Activated CD4-positive, alpha-beta memory T cell treated with anti-CD3 and anti-CD28 coated beads, Interleukin-2, amount 10 ng/mL, durations not matched to agents 7 days and 5 days (primary cell): Measurements from ENCODE around the gene KCNA10. TPM values are rescaled to one million over a fixed set of nuclear protein-coding genes. Genes with fewer than 3 reads are reported as not detected.

Experiments
- CTCF ChIA-PET: fragments of 350-600 bp; sonication (Branson Sonifier 250); formaldehyde crosslinking; loops from one replicate; lab custom pipeline; 2021; ENCODE audit warnings: antibody characterized with exemption, inconsistent platforms; lab: Charles Lee
- POLR2A ChIA-PET: fragments of 350-600 bp; sonication (Branson Sonifier 250); formaldehyde crosslinking; loops from one replicate; lab custom pipeline; 2021; ENCODE audit warnings: antibody characterized with exemption; lab: Charles Lee
- DNase-seq: peaks from one replicate; pipeline ENCODE4 v3.0.0-alpha.2; 2020
- H3K27ac Mint-ChIP-seq: one replicate; pipeline ENCODE4 v1.8.0; 2021; ENCODE audit warnings: mild to moderate bottlenecking, mixed read lengths
- H3K27me3 Mint-ChIP-seq: one replicate; pipeline ENCODE4 v1.8.0; 2021; ENCODE audit warnings: mixed read lengths
- H3K36me3 Mint-ChIP-seq: one replicate; pipeline ENCODE4 v1.8.0; 2021; ENCODE audit warnings: low read depth, mixed read lengths
- H3K4me1 Mint-ChIP-seq: one replicate; pipeline ENCODE4 v1.8.0; 2021; ENCODE audit warnings: mixed read lengths
- H3K4me3 Mint-ChIP-seq: one replicate; pipeline ENCODE4 v1.8.0; 2021; ENCODE audit warnings: mild to moderate bottlenecking, mixed read lengths
- H3K9me3 Mint-ChIP-seq: one replicate; pipeline ENCODE4 v1.8.0; 2021; ENCODE audit warnings: mixed read lengths
- total RNA-seq, 2 experiments: library from RNA; stranded (reverse); gene quantifications; one replicate each; pipeline ENCODE4 v1.2.3, GENCODE V29; 2021

KCNA10 gene
- total RNA-seq, 2 experiments from 2014 or later, result not detected

GRCh38 chr1:110493059-110493699 is 25.8 kb downstream of the KCNA10 start:
- Mint-ChIP-seq H3K36me3 (no peaks in the 10 kb centered on the region), H3K27me3 (no peaks in the 10 kb centered on the region), H3K4me3 (no peak overlapping the region), H3K27ac (no peak overlapping the region), H3K9me3 (no peaks in the 10 kb centered on the region), H3K4me1 (no peaks in the 10 kb centered on the region)
- ChIA-PET CTCF (no interaction called here), POLR2A (no interaction called here)
- no peak for DNase-seq

- Mint-ChIP-seq H3K9me3 (no peaks in the 10 kb centered on the region), H3K27ac (no peak overlapping the region), H3K4me3 (no peak overlapping the region), H3K4me1 (no peaks in the 10 kb centered on the region), H3K36me3 (no peaks in the 10 kb centered on the region), H3K27me3 (peaks cover 2% of the 10 kb centered on the region)
- CTCF ChIA-PET, result interaction anchor here (0.9 kb wide), 1 partner anchor 81 kb away, joined by 4 read pairs; no protein-coding TSS in a partner anchor
- DNase-seq, result no peak
- POLR2A ChIA-PET, result no interaction called here
These were observed 26.4 kb downstream of the KCNA10 start for GRCh38 chr1:110492573-110492972.

DNA sequence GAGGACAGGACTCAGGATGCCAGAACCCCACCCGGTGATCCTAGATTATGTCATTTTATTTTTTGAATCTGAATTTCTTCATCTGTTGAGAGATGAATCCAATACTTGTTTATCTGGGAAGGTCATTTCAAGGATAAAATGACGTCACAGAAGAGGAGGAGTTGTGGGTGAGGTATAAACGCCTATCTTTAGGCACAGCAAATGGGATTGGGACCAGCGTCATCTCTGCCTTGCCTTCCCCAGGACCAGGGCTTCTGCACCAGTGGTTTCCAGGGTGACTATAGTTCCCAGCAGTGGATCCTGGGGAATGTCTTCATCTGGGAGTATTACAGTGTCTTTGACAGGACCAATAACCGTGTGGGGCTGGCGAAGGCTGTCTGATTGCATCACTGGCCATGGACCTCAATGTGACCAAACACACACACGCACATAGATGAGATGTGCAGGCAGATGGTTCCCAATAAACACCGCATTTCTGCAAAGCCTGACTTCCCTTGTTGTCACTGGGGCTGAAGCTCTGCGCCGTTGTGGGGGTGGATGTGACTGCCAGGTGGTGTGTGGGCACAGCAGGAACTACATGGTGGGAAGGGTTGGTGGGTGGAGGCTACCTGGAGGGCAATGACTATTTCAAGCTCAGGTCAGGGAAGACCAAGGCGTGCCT is 28.1 kb downstream of the KCNA10 start:
- Mint-ChIP-seq H3K4me3 (no peak overlapping the region), H3K4me1 (no peaks in the 10 kb centered on the region), H3K27me3 (peaks cover 9% of the 10 kb centered on the region), H3K9me3 (no peaks in the 10 kb centered on the region), H3K27ac (no peak overlapping the region), H3K36me3 (no peaks in the 10 kb centered on the region)
- ChIA-PET CTCF (no interaction called here), POLR2A (no interaction called here)
- no peak for DNase-seq

- CTCF ChIA-PET, result no interaction called here
- Mint-ChIP-seq H3K9me3 (no peaks in the 10 kb centered on the region), H3K4me3 (no peak overlapping the region), H3K4me1 (no peaks in the 10 kb centered on the region), H3K27me3 (peaks cover 10% of the 10 kb centered on the region), H3K36me3 (no peaks in the 10 kb centered on the region), H3K27ac (no peak overlapping the region)
- no peak for DNase-seq
- POLR2A ChIA-PET, result no interaction called here
These were observed 28.9 kb downstream of the KCNA10 start for GRCh38 chr1:110489973-110490542.

GRCh38 chr1:110489406-110489805 is 29.6 kb downstream of the KCNA10 start:
- H3K4me3 Mint-ChIP-seq, result no peak overlapping the region
- ChIA-PET POLR2A (no interaction called here), CTCF (no interaction called here)
- peaks cover 13% of the 10 kb centered on the region for H3K27me3 Mint-ChIP-seq
- no peak overlapping the region for H3K27ac Mint-ChIP-seq
- no peaks in the 10 kb centered on the region for H3K36me3 Mint-ChIP-seq
- H3K9me3 Mint-ChIP-seq, result no peaks in the 10 kb centered on the region
- no peak for DNase-seq
- H3K4me1 Mint-ChIP-seq, result no peaks in the 10 kb centered on the region

GRCh38 chr1:110488867-110489266 is 30.1 kb downstream of the KCNA10 start:
- Mint-ChIP-seq H3K27ac (no peak overlapping the region), H3K9me3 (no peaks in the 10 kb centered on the region), H3K4me3 (no peak overlapping the region), H3K27me3 (peaks cover 14% of the 10 kb centered on the region), H3K4me1 (no peaks in the 10 kb centered on the region), H3K36me3 (no peaks in the 10 kb centered on the region)
- ChIA-PET POLR2A (no interaction called here), CTCF (no interaction called here)
- DNase-seq, result no peak

DNA sequence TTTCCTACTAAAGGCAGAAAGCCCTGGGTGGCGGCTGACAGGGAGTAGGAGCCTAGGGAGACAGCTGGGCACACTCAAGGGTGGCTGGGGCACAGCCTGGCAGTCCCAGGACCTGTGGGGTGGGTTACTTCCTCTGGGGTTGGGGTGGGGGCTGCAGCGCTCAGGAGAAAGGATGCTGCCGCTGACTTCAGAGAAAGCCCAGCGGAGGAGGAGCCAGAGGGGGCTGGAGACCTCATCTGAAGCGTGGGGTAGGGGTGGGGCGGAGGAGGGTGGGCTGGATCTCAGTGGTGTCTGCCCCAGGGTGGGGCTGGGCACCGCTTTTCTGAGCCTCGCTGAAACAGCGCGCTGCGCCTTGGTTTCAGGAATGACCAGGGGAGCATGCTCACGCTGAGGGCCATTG is 30.8 kb downstream of the KCNA10 start:
- Mint-ChIP-seq H3K27me3 (peaks cover 21% of the 10 kb centered on the region), H3K27ac (no peak overlapping the region), H3K4me3 (no peak overlapping the region), H3K9me3 (no peaks in the 10 kb centered on the region), H3K36me3 (no peaks in the 10 kb centered on the region), H3K4me1 (no peaks in the 10 kb centered on the region)
- no peak for DNase-seq
- ChIA-PET CTCF (interaction anchor here (2.7 kb wide), 1 partner anchor 8 kb away, joined by 13 read pairs; no protein-coding TSS in a partner anchor), POLR2A (no interaction called here)

GRCh38 chr1:110487726-110488125 is 31.2 kb downstream of the KCNA10 start:
- no peaks in the 10 kb centered on the region for H3K9me3 Mint-ChIP-seq
- POLR2A ChIA-PET, result no interaction called here
- peaks cover 24% of the 10 kb centered on the region for H3K27me3 Mint-ChIP-seq
- H3K27ac Mint-ChIP-seq, result no peak overlapping the region
- no peak overlapping the region for H3K4me3 Mint-ChIP-seq
- no peak for DNase-seq
- no peaks in the 10 kb centered on the region for H3K4me1 Mint-ChIP-seq
- CTCF ChIA-PET, result interaction anchor here (2.7 kb wide), 1 partner anchor 9 kb away, joined by 13 read pairs; no protein-coding TSS in a partner anchor
- no peaks in the 10 kb centered on the region for H3K36me3 Mint-ChIP-seq

DNA sequence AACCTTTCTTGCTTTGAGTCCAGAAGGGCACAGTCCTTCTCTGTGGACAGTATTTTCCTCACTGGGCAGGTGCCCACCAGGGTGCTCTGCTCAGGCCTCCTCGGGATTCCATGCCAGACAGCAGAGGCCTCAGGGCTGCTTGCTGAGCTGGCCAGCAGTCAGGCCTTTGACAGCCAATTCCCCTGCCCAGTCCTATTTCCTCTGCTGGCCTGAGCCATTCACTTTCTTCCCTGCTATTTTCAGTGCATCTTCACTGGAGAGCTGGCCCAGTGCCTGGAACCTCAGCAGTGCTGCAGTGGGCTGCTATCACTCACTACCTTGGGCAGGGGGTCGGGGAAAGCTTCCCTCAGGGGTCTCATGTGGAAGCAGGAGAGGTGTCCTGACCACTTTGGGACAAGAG is 33.2 kb downstream of the KCNA10 start:
- Mint-ChIP-seq H3K36me3 (no peaks in the 10 kb centered on the region), H3K27me3 (peaks cover 34% of the 10 kb centered on the region), H3K9me3 (no peaks in the 10 kb centered on the region), H3K4me1 (no peaks in the 10 kb centered on the region), H3K4me3 (no peak overlapping the region), H3K27ac (no peak overlapping the region)
- ChIA-PET POLR2A (no interaction called here), CTCF (interaction anchor here (2.7 kb wide), 1 partner anchor 11 kb away, joined by 13 read pairs; no protein-coding TSS in a partner anchor)
- no peak for DNase-seq

DNA sequence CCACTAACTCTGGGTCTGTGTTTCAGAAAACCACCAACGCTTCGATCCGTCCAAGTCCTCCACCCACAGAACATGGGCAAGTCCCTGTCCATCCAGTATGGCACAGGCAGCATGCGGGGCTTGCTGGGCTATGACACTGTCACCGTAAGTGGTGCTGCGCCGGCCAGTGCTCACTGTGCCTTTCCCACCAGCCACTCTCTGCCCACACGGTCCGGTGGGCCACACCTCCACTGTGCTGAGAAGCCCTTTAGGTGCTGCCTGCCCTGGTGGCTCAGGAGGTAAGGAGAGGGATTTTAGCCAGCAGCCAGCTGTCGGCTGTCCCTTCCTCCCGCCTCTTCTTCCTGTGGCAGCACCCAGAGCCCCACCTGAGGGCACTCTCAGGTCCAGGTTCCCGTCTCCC is 34.2 kb downstream of the KCNA10 start:
- H3K4me3 Mint-ChIP-seq, result no peak overlapping the region

DNA sequence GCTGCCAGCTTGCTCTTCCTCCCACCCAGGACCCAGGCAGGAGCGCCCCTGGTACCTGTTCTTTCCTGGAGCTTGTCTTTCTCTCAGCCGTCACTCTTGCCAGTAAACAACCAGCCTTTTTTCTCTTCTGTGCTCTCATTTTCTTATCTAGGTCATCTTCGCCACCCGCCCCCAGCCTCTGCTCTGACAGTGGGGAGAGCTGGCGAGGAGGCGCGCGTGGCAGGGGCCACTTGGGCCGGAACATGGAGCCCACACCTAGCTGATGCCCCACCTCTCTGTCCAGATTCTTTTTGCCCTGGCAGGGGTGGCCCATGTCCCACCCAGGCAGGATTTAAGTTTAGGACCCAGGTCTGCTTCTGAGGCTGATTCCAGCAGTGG is 35.7 kb downstream of the KCNA10 start:
- Mint-ChIP-seq H3K4me3 (no peak overlapping the region), H3K27ac (no peak overlapping the region)
- POLR2A ChIA-PET, result no interaction called here

More for the DNA sequence above, 34.2 kb downstream of the KCNA10 start:
- H3K27me3 Mint-ChIP-seq, result peaks cover 34% of the 10 kb centered on the region
- no peaks in the 10 kb centered on the region for H3K4me1 Mint-ChIP-seq
- H3K36me3 Mint-ChIP-seq, result no peaks in the 10 kb centered on the region
- ChIA-PET POLR2A (no interaction called here), CTCF (no interaction called here)
- H3K27ac Mint-ChIP-seq, result no peak overlapping the region
- DNase-seq, result no peak
- H3K9me3 Mint-ChIP-seq, result no peaks in the 10 kb centered on the region

DNA sequence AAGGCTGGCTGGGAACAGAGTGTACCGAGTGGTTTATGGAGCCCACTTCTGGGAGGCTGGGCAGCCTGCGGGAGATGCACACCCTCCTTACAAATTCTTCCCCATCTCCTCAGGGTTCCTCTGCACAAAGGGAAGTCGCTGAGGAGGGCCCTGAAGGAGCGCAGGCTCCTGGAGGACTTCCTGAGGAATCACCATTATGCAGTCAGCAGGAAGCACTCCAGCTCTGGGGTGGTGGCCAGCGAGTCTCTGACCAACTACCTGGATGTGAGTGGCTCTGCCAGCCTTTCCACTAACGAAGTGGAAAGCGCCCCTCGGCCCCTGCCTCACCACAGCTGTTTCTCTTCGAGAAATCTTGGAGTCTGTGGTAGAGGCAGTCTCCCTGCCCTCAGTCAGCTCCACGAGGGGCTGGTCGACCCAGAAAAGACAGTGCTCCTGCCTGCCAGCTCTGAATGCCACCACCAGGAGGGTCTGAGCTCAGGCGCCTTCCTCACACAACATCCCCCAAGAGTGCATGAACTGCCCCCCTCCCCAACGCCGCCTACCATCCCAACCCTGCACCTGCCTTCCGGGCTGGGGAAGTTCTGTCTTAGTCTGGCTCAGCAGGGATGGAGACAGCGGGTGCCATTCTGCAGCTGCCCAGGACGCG is 36.2 kb downstream of the KCNA10 start:
- ChIA-PET CTCF (interaction anchor here (1.8 to 3.0 kb wide), 2 partner anchors 13 to 23 kb away, joined by 4 to 18 read pairs; no protein-coding TSS in a partner anchor), POLR2A (no interaction called here)
- no peak overlapping the region for H3K4me3 Mint-ChIP-seq
- no peaks in the 10 kb centered on the region for H3K36me3 Mint-ChIP-seq
- H3K9me3 Mint-ChIP-seq, result no peaks in the 10 kb centered on the region
- no peak overlapping the region for H3K27ac Mint-ChIP-seq
- peaks cover 34% of the 10 kb centered on the region for H3K27me3 Mint-ChIP-seq
- DNase-seq, result no peak
- no peaks in the 10 kb centered on the region for H3K4me1 Mint-ChIP-seq

More for the DNA sequence above, 35.7 kb downstream of the KCNA10 start:
- peaks cover 34% of the 10 kb centered on the region for H3K27me3 Mint-ChIP-seq
- CTCF ChIA-PET, result interaction anchor here (1.8 to 3.0 kb wide), 2 partner anchors 13 to 23 kb away, joined by 4 to 18 read pairs; no protein-coding TSS in a partner anchor
- no peak for DNase-seq
- no peaks in the 10 kb centered on the region for H3K9me3 Mint-ChIP-seq
- no peaks in the 10 kb centered on the region for H3K36me3 Mint-ChIP-seq
- no peaks in the 10 kb centered on the region for H3K4me1 Mint-ChIP-seq
